CD8-positive, alpha-beta memory T cell (primary cell): Measurements from ENCODE around the gene FIBIN. TPM values are rescaled to one million over a fixed set of nuclear protein-coding genes. Genes with fewer than 3 reads are reported as not detected.
"Not testable (repeated sequence)": the region's sequence is repeated elsewhere in the genome, so short reads cannot be mapped to it uniquely, and the experiment has no call there.

ENCODE experiments used
- CTCF ChIA-PET: fragments of 350-600 bp; sonication (Branson Sonifier 250); formaldehyde crosslinking; loops from one replicate; lab custom pipeline; 2021; ENCODE audit warnings: antibody characterized with exemption; lab: Charles Lee
- POLR2A ChIA-PET: fragments of 350-600 bp; sonication (Branson Sonifier 250); formaldehyde crosslinking; loops from one replicate; lab custom pipeline; 2021; ENCODE audit warnings: antibody characterized with exemption; lab: Charles Lee
- DNase-seq, 5 donors: peaks; one replicate each; pipeline versions ENCODE4 v3.0.0 to v3.0.0-alpha.2; 2020 to 2022; ENCODE audit warnings: mixed read lengths in 1 of 5
- H3K27ac ChIP-seq: one replicate; pipeline ENCODE4 v1.7.0; 2013; ENCODE audit warnings: low read depth, mild to moderate bottlenecking, low read length, moderate library complexity
- H3K27me3 ChIP-seq: 2 replicates; pipeline ENCODE4 v1.7.0; 2013; ENCODE audit warnings: low read length, mild to moderate bottlenecking; ENCODE audit not compliant: insufficient read depth, poor library complexity, severe bottlenecking
- H3K36me3 ChIP-seq: 2 replicates; pipeline ENCODE4 v1.7.0; 2013; ENCODE audit warnings: mild to moderate bottlenecking, low read length, moderate library complexity; ENCODE audit not compliant: insufficient read depth
- H3K4me1 ChIP-seq: 2 replicates; pipeline ENCODE4 v1.7.0; 2013; ENCODE audit warnings: mild to moderate bottlenecking, low read length, moderate library complexity; ENCODE audit not compliant: insufficient read depth
- H3K4me3 ChIP-seq: 2 replicates; pipeline ENCODE4 v1.7.0; 2013; ENCODE audit warnings: mild to moderate bottlenecking, low read length
- H3K9me3 ChIP-seq: 2 replicates; pipeline ENCODE4 v1.7.0; 2013; ENCODE audit warnings: mild to moderate bottlenecking, low read length
- H3K27ac Mint-ChIP-seq, 8 donors: one replicate each; pipeline ENCODE4 v1.8.0; 2020 to 2021; ENCODE audit warnings: mixed read lengths in 8 of 8, mild to moderate bottlenecking in 6 of 8, inconsistent platforms in 3 of 8, moderate library complexity in 3 of 8
- H3K27me3 Mint-ChIP-seq, 2 donors: one replicate each; pipeline ENCODE4 v1.8.0; 2020 to 2021; ENCODE audit warnings: mixed read lengths in 2 of 2, mild to moderate bottlenecking in 1 of 2, moderate library complexity in 1 of 2
- H3K36me3 Mint-ChIP-seq, 3 donors: one replicate each; pipeline ENCODE4 v1.8.0; 2020 to 2021; ENCODE audit warnings: mixed read lengths in 3 of 3, inconsistent platforms in 1 of 3, mild to moderate bottlenecking in 1 of 3
- H3K4me1 Mint-ChIP-seq, 3 donors: one replicate each; pipeline ENCODE4 v1.8.0; 2020 to 2021; ENCODE audit warnings: mixed read lengths in 3 of 3, inconsistent platforms in 1 of 3, mild to moderate bottlenecking in 1 of 3
- H3K4me3 Mint-ChIP-seq, 7 donors: one replicate each; pipeline ENCODE4 v1.8.0; 2020 to 2021; ENCODE audit warnings: mixed read lengths in 7 of 7, mild to moderate bottlenecking in 6 of 7, moderate library complexity in 4 of 7, inconsistent platforms in 2 of 7
- H3K9me3 Mint-ChIP-seq, 5 donors: one replicate each; pipeline ENCODE4 v1.8.0; 2020 to 2022; ENCODE audit warnings: mixed read lengths in 5 of 5, mild to moderate bottlenecking in 3 of 5, moderate library complexity in 2 of 5, inconsistent platforms in 1 of 5
- polyA plus RNA-seq: library from polyadenylated mRNA; unstranded; fragments of 300-500 nt; fragmentation: Illumina TruSeq; gene quantifications from one replicate; pipeline ENCODE4 v1.2.3, GENCODE V29; 2021
- total RNA-seq, 2 experiments: library from RNA; stranded (reverse); gene quantifications; one replicate each; pipeline ENCODE4 v1.2.3, GENCODE V29; 2021

Gene FIBIN
- total and polyA plus RNA-seq, 3 experiments from 2014 or later: not detected

- Histone ChIP-seq H3K4me1 (no peaks in the 10 kb centered on the region), H3K27ac (no peak overlapping the region), H3K4me3 (no peak overlapping the region), H3K9me3 (no peaks in the 10 kb centered on the region), H3K36me3 (no peaks in the 10 kb centered on the region), H3K27me3 (no peaks in the 10 kb centered on the region)
- ChIA-PET CTCF (no interaction called here), POLR2A (no interaction called here)
- Mint-ChIP-seq H3K4me3 (no peak overlapping the region), H3K9me3 (peaks cover 0 to 12% (median 0%) of the 10 kb centered on the region in 5 donors), H3K27ac (no peak overlapping the region), H3K36me3 (no peaks in the 10 kb centered on the region), H3K27me3 (no peaks in the 10 kb centered on the region), H3K4me1 (no peaks in the 10 kb centered on the region)
- no peak for DNase-seq
Observed at GRCh38 chr11:26971961-26972360, 22.0 kb upstream of the FIBIN start.

- Histone ChIP-seq H3K27ac (no peak overlapping the region), H3K36me3 (no peaks in the 10 kb centered on the region), H3K4me1 (no peaks in the 10 kb centered on the region), H3K4me3 (no peak overlapping the region), H3K9me3 (no peaks in the 10 kb centered on the region), H3K27me3 (no peaks in the 10 kb centered on the region)
- Mint-ChIP-seq H3K9me3 (peaks cover 2 to 12% (median 4%) of the 10 kb centered on the region in 5 donors), H3K4me3 (no peak overlapping the region), H3K4me1 (no peaks in the 10 kb centered on the region), H3K27me3 (no peaks in the 10 kb centered on the region), H3K27ac (no peak overlapping the region), H3K36me3 (no peaks in the 10 kb centered on the region)
- POLR2A ChIA-PET: no interaction called here
- CTCF ChIA-PET: no interaction called here
- DNase-seq: no peak
Observed at GRCh38 chr11:26974069-26974783, 19.7 kb upstream of the FIBIN start.

GRCh38 chr11:26974996-26975395 lies 18.9 kb upstream of the FIBIN start:
- H3K27ac Mint-ChIP-seq: no peak overlapping the region
- Histone ChIP-seq H3K4me3 (no peak overlapping the region), H3K4me1 (no peaks in the 10 kb centered on the region), H3K27me3 (no peaks in the 10 kb centered on the region), H3K27ac (no peak overlapping the region), H3K9me3 (no peaks in the 10 kb centered on the region), H3K36me3 (no peaks in the 10 kb centered on the region)
- ChIA-PET POLR2A (no interaction called here), CTCF (no interaction called here)
- DNase-seq: no peak
- peaks cover 6 to 16% (median 10%) of the 10 kb centered on the region in 5 donors for H3K9me3 Mint-ChIP-seq
- no peak overlapping the region for H3K4me3 Mint-ChIP-seq
- no peaks in the 10 kb centered on the region for H3K4me1 Mint-ChIP-seq
- no peaks in the 10 kb centered on the region for H3K27me3 Mint-ChIP-seq
- no peaks in the 10 kb centered on the region for H3K36me3 Mint-ChIP-seq

- Mint-ChIP-seq H3K27ac (no peak overlapping the region), H3K4me3 (no peak overlapping the region), H3K9me3 (peaks cover 9 to 25% (median 17%) of the 10 kb centered on the region in 5 donors), H3K4me1 (no peaks in the 10 kb centered on the region), H3K36me3 (no peaks in the 10 kb centered on the region), H3K27me3 (no peaks in the 10 kb centered on the region)
- Histone ChIP-seq H3K4me1 (no peaks in the 10 kb centered on the region), H3K4me3 (no peak overlapping the region), H3K36me3 (no peaks in the 10 kb centered on the region), H3K9me3 (no peaks in the 10 kb centered on the region), H3K27ac (no peak overlapping the region), H3K27me3 (no peaks in the 10 kb centered on the region)
- POLR2A ChIA-PET: no interaction called here
- CTCF ChIA-PET: no interaction called here
- DNase-seq: no peak
Observed at GRCh38 chr11:26976389-26976788, 17.5 kb upstream of the FIBIN start.

GRCh38 chr11:26977209-26977608 lies 16.7 kb upstream of the FIBIN start:
- DNase-seq, H3K36me3 Mint-ChIP-seq, H3K27me3 ChIP-seq, H3K27me3 Mint-ChIP-seq, H3K4me3 Mint-ChIP-seq, POLR2A ChIA-PET, H3K4me3 ChIP-seq, H3K4me1 Mint-ChIP-seq, H3K9me3 ChIP-seq, H3K27ac Mint-ChIP-seq, H3K27ac ChIP-seq, H3K36me3 ChIP-seq, H3K4me1 ChIP-seq: not testable (repeated sequence)
- H3K9me3 Mint-ChIP-seq: peaks cover 9 to 31% (median 20%) of the 10 kb centered on the region in 5 donors
- CTCF ChIA-PET: interaction anchor here (0.6 kb wide), 1 partner anchor 60 kb away, joined by 4 read pairs; no protein-coding TSS in a partner anchor

GRCh38 chr11:26983645-26984044 lies 10.3 kb upstream of the FIBIN start:
- ChIA-PET CTCF (no interaction called here), POLR2A (no interaction called here)
- peaks cover 15 to 31% (median 27%) of the 10 kb centered on the region in 5 donors for H3K9me3 Mint-ChIP-seq
- DNase-seq: no peak
- no peak overlapping the region for H3K27ac Mint-ChIP-seq
- Histone ChIP-seq H3K27me3 (no peaks in the 10 kb centered on the region), H3K36me3 (no peaks in the 10 kb centered on the region), H3K27ac (no peak overlapping the region), H3K4me3 (no peak overlapping the region), H3K9me3 (no peaks in the 10 kb centered on the region), H3K4me1 (no peaks in the 10 kb centered on the region)
- H3K4me3 Mint-ChIP-seq: no peak overlapping the region
- no peaks in the 10 kb centered on the region for H3K4me1 Mint-ChIP-seq
- H3K27me3 Mint-ChIP-seq: peaks cover 0 to 1% of the 10 kb centered on the region in 2 donors
- no peaks in the 10 kb centered on the region for H3K36me3 Mint-ChIP-seq

- ChIA-PET CTCF (no interaction called here), POLR2A (no interaction called here)
- H3K9me3 ChIP-seq: no peaks in the 10 kb centered on the region
- Mint-ChIP-seq H3K9me3 (peaks cover 8 to 20% (median 18%) of the 10 kb centered on the region in 5 donors), H3K4me1 (no peaks in the 10 kb centered on the region), H3K27me3 (peaks cover 0 to 1% of the 10 kb centered on the region in 2 donors), H3K36me3 (no peaks in the 10 kb centered on the region), H3K27ac (no peak overlapping the region), H3K4me3 (no peak overlapping the region)
- H3K4me1 ChIP-seq: no peaks in the 10 kb centered on the region
- H3K27me3 ChIP-seq: no peaks in the 10 kb centered on the region
- no peak for DNase-seq
- no peaks in the 10 kb centered on the region for H3K36me3 ChIP-seq
- no peak overlapping the region for H3K4me3 ChIP-seq
- H3K27ac ChIP-seq: no peak overlapping the region
Observed at GRCh38 chr11:26985470-26985869, 8.4 kb upstream of the FIBIN start.

- Mint-ChIP-seq H3K27me3 (peaks cover 0 to 1% of the 10 kb centered on the region in 2 donors), H3K4me3 (no peak overlapping the region), H3K27ac (no peak overlapping the region), H3K36me3 (no peaks in the 10 kb centered on the region), H3K4me1 (no peaks in the 10 kb centered on the region), H3K9me3 (peaks cover 8 to 17% (median 16%) of the 10 kb centered on the region in 5 donors)
- no peaks in the 10 kb centered on the region for H3K27me3 ChIP-seq
- no peak for DNase-seq
- no peaks in the 10 kb centered on the region for H3K4me1 ChIP-seq
- no peak overlapping the region for H3K4me3 ChIP-seq
- H3K9me3 ChIP-seq: no peaks in the 10 kb centered on the region
- ChIA-PET CTCF (no interaction called here), POLR2A (no interaction called here)
- no peaks in the 10 kb centered on the region for H3K36me3 ChIP-seq
- no peak overlapping the region for H3K27ac ChIP-seq
Observed at GRCh38 chr11:26985943-26986342, 8.0 kb upstream of the FIBIN start.
